NCI-H1105 (cell line): ENCODE data around the gene TMEM35B.
"Not testable (repeated sequence)": the region's sequence is repeated elsewhere in the genome, so short reads cannot be mapped to it uniquely, and the experiment has no call there.

ENCODE experiments used
- DNase-seq: peaks from one replicate; lab custom pipeline; 2025; lab: John Stamatoyannopoulos, UW

TMEM35B gene

GRCh38 chr1:34976384-34977209 lies 8.6 kb downstream of the TMEM35B start:
- no peak for DNase-seq

DNA sequence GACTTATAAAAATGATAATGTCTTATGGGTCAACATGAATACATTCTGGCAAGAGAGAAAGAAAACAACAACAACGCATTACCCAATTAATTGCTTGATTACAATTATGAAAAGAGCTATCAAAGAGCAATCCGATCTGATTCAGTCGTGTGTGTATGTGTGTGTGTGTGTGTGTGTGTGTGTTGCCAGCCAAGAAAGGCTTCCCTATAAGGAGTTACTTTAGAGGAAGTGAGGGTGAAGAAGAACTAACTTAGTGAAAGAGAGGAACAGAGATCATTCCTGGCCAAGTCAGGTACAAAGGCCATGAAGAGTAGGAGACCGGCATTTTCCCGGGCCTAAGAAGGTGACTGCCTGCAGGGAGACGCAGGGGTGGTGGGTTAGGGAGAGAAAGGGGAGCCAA lies 9.4 kb downstream of the TMEM35B start:
- DNase-seq: no peak

DNA sequence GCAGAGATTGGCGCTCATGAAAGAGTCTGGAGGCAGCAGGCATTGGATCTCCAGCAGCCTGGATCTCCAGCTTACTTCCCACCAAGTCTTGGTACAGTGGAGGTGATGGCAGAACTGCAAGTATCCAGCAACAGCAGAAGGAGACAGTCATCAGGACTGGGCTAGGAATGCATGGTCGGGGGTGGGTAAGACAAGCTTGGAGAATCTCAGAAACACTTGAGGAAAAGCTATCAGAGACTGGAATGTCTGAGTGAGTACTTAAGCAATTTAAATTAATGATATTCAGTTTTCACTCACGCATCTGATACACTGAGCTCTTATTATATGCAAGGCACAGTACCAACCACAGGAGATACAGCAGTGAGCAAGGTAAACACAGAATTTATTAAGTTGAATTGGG lies 9.8 kb downstream of the TMEM35B start:
- no peak for DNase-seq

- no peak for DNase-seq
These were observed 10.5 kb downstream of the TMEM35B start for GRCh38 chr1:34974626-34975025.

DNA sequence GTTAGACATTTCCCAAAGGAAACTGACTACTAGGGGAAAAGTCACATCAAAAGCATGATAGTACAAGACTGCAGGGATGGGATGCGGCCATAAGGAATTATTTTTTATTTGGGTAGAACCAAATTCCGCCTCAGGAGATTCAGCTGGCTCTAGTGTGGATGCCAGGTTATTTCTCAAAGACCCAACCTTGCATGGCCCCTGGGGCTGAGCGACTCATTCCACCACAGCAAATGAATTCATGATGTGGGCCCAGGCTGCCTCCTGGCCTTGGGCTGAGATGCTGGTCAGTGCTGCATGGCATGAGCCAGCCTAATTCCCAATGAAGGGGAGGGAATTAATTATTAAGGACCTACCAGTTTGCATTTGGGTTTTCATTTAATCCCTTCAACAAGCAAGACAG lies 11.8 kb downstream of the TMEM35B start:
- DNase-seq: no peak

DNA sequence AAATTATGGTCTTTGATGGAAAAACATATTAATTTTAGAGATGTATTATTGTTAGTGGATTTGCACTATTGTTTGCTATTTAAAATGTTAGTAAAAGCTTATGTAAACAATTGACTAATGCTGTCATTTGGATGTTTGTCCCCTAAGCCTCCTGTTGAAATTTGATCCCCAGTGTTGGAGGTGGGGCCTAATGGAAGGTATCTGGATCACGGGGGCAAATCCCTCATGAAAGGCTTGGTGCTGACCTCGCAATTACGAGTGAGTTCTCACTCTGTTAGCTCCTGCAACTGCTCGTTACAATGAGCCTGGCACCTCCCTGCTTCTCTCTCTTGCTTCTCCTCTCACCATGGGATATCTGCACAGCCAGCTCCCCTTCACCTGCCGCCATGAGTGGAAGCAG lies 14.3 kb downstream of the TMEM35B start:
- peak; percentile 57 for DNase-seq

DNA sequence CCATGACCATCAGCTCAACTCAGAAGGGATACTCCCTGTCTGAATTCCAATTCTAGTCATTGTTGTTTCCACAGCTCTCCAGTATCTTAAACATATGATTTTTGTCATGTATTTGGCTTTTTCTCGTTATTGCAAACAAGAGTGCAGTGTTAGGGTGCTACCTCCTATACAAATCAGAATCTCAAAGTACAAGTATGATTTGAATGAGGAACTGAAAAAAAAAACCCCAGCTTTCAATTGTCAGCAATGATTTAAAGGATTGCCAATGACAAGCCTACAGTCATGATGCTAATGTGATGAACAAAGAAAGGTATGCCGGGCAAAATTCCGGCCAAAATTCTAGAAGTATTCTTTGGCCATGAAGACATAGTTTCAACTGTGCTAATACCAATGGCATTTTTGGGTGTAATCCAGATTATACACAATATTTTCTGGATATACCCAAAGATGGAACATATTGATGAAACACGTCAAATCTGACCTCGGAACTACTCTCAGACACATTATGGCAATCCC lies 14.9 kb downstream of the TMEM35B start:
- DNase-seq: no peak

DNA sequence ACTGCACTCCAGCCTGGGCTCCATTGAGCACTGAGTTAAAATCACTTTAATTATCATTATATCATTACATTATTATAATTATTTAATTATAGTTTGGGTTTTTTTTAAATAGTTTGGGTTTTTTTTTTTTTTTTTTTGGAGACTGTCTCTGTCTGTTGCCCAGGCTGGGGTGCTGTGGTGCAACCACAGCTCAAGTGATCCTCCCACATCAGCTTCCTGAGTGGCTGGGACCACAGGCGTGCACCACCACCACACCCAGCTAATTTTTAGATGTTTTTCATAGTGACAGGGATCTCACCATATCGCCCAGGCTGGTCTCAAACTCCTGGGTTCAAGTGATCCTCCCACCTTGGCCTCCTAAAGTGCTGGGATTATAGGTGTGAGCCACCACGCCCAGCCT lies 16.9 kb downstream of the TMEM35B start:
- not testable (repeated sequence) for DNase-seq

DNA sequence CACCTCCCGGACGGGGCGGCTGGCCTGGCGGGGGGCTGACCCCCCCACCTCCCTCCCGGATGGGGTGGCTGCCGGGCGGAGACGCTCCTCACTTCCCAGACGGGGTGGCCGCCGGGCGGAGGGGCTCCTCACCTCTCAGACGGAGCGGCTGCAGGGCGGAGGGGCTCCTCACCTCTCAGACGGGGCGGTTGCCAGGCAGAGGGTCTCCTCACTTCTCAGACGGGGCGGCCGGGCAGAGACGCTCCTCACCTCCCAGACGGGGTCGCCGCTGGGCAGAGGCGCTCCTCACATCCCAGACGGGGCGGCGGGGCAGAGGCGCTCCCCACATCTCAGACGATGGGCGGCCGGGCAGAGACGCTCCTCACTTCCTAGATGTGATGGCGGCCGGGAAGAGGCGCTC lies 17.5 kb downstream of the TMEM35B start:
- DNase-seq: not testable (repeated sequence)

DNA sequence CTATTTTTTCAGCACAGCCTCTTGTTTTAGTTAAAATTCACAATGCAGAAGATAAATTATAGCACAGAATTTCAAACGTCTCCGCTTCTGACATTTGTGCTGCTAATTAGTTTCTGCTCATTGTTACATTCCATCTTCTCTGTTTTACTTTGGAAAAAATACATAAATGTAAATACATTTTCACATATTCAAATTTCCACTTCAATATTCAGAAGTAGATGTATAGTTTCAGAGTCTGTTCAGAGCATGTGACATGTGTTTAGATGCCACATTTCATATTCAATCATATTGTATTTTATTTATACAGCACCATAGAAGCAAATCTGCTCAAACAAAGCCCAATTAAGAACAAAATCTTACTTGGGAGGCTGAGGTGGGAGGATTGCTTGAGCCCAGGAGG lies 19.6 kb downstream of the TMEM35B start:
- no peak for DNase-seq

GRCh38 chr1:34950428-34950827 lies 34.7 kb downstream of the TMEM35B start:
- no peak for DNase-seq

DNA sequence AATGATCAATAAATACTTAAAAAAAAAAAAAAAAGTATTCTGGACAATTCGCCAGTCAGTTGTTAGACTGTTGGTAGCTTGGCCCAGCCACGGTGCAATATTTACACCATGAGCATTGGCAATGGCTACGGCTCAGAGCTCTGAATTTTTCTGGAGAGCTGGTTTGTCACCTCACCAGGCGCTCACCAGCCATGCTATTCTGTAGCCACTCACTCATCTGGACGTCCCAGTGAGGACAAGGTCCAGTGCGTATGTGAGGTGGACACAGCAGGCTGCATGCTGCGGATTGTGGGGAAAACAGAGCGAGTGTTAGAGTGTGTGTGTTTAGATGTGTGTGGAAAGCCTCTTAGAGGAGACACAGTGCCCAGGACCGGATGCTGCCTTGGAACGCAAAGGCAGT lies 36.4 kb downstream of the TMEM35B start:
- not testable (repeated sequence) for DNase-seq

- not testable (repeated sequence) for DNase-seq
These were observed 37.4 kb downstream of the TMEM35B start for GRCh38 chr1:34947641-34948314.

GRCh38 chr1:34946211-34946610 lies 38.9 kb downstream of the TMEM35B start:
- DNase-seq: no peak

- DNase-seq: not testable (repeated sequence)
These were observed 43.3 kb downstream of the TMEM35B start for GRCh38 chr1:34941798-34942197.
